SW 1271 (cell line): Measurements from ENCODE around the gene MOGAT1.
"Not testable (repeated sequence)": the region's sequence is repeated elsewhere in the genome, so short reads cannot be mapped to it uniquely, and the experiment has no call there.

Experiments used
- DNase-seq, 2 experiments: peaks; one replicate each; lab custom pipeline; 2025; lab: John Stamatoyannopoulos, UW

The MOGAT1 gene

DNA sequence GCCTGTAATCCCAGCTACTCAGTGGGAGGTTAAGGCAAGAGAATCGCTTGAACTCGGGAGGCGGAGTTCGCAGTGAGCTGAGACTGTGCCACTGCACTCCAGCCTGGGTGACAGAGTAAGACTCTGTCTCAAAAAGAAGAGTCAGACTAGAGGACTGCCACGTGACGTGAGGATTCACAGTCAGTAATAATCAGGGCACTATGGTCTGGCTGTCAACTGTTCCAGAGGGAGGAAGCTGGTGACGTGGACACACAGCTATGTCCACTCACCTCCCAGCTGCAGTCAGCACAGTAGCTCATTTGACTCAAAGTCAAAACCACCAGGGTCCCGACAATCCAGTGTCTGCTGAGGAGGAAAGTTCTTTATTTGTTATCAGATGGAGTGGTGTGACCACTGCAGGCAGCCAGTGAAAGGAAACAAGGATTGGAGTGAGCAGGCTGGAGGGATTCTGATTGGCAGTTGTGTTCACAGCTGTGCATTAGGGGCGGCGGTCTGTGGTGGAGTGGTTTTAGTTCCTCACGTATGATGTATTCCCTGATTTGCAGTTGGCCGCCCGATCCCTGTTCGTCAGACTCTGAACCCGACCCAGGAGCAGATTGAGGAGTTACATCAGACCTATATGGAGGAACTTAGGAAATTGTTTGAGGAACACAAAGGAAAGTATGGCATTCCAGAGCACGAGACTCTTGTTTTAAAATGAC, 37.9 kb downstream of the MOGAT1 start:
- no peak for DNase-seq

DNA sequence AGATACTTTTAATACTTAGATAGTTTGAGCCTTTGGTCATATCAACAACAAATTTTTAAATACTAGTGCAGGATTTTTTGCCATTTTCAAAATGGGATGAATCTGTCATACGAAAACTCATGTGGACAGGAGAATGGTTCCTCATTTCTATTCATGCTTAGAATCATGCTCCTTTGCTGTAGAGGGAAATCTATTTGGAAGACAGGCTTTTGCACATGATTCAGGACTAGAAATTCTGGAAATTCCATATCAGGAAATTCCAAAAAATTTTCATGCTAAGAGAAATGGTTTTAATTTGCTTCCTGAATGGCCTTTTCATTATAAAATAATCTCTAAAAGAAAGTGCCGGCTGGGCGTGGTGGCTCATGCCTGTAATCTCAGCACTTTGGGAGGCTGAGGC, 39.3 kb downstream of the MOGAT1 start:
- no peak for DNase-seq

DNA sequence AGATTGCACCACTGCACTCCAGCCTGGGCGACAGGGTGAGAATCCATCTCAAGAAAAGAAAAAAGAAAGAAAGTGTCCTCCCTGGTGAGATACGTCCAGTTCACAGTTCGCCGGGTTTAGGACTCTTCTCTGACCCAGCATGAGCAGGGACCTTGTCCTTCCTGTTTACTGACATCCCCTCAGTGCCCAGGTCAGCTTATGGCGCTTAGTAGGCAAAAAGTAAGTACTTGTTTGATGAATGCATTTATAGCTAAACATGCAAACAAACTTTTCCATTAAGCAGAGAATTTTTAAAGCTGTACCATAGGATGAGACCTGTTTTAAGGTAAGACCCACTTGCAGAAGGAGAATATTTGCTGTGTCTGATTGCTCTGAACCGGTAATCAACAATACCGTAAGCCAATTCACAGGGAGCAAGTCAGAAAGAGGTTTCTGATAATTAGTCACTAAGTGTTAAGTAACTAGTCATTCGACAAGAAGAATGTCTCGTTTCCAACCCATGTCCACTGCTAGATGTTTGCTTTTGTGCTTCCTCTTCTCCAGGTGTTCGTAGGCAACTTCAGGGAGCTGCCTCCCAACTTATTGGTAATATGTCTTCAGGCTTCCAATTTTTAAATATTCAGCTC, 40.0 kb downstream of the MOGAT1 start:
- DNase-seq = no peak

DNA sequence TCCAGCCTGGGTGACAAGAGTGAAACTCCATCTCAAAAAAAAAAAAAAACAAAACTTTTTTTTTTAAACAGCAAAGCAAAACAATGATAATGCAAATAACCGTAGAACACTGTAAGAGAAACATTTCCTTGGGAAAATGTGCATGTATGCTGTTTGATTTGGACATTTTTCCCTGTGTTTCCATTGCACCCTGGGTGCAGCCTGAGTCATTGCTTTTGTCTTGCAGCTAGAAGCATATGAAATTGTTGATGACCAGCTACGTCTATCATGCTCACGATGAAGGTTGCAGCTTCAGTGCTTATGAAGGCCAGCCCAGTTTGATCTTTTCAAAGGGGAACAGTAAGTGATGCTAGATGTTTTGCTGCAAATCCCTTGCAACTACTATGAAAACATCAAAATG, 41.5 kb downstream of the MOGAT1 start:
- DNase-seq = no peak

DNA sequence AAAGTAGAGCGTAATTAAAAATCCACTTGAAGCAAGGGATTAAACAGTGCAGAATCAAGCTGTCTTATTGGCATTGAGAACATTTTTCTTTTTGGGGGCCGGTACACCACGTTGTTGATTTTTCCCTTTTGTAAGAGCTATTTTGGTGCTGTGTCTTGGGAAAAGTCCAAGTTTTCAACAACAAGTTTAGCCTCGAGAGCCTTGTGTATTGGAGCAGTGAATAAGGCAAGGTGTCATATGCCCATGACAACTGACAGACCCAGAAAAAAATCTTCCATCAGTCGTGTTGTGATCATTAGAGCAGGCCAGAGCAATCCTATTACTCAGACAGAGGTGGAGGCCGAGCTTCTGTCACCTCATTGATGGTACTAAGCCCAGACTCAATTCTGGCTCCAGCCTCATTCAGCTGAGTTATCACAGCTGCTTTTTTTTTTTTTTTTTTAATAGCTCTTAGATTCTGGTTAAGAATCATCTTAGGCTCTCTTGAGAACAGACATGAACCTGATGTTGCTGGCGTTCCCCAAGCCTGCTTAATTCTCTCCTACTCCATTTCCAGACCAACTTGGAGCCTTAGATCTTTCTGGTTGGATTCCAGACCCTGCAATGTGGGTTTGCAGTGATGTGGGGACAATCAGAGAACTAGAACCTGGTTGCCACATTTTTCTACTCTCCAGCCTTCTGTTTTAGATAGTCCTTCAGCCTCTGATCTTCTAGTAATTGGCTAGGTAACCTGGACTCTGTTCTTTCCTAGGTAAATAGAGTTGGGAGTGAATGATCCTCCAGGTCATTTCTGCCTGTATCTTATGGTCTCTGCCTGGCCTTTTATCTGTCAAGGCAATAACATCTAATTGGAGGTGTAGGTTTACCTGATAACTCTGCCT, 43.1 kb downstream of the MOGAT1 start:
- no peak for DNase-seq

DNA sequence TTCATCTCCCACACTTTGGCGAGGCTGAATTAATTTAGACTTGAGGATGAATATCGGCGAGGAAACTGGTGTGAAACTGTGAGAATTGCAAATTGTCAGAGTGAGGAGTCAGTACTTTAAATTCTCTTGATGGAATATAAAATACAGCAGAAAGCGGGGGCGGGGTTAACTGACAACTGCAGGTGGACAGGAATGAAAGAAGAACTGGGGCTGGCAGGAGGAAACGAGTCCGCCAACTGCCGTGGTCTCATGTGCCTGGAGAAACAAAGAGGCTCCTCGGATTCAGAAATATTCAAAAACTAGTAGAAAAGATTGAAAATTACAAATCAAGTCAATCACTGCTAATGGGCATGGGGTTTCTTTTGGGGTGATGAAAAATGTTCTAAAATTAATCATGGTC, 44.3 kb downstream of the MOGAT1 start:
- no peak for DNase-seq

DNA sequence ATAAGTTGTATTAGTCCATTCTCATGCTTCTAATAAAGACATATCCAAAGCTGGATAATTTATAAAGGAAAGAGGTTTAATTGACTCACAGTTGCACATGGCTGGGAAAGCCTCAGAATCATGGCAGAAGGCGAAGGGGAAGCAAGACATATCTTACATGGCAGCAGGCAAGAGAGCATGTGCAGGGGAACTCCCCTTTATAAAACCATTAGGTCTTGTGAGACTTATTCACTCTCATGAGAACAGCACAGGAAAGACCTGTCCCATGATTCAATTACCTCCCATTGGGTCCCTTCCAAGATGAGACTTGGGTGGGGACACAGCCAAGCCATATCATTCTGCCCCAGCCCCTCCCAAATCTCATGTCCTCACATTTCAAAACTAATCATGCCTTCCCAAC, 48.3 kb downstream of the MOGAT1 start:
- DNase-seq = not testable (repeated sequence)

DNA sequence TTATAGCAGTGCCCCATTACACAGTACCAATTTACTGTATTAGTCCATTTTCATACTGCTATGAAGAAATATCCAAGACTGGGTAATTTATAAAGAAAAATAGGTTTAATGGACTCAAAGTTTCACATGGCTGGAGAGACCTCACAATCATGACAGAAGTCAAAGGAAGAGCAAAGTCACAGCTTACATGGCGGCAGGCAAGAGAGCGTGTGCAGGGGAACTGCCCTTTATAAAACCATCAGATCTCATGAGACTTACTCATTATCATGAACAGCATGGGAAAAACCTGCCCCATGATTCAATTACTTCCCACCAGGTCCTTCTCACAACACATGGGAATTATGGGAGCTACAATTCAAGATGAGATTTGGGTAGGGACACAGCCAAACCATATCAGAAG, 50.1 kb downstream of the MOGAT1 start:
- not testable (repeated sequence) for DNase-seq

DNA sequence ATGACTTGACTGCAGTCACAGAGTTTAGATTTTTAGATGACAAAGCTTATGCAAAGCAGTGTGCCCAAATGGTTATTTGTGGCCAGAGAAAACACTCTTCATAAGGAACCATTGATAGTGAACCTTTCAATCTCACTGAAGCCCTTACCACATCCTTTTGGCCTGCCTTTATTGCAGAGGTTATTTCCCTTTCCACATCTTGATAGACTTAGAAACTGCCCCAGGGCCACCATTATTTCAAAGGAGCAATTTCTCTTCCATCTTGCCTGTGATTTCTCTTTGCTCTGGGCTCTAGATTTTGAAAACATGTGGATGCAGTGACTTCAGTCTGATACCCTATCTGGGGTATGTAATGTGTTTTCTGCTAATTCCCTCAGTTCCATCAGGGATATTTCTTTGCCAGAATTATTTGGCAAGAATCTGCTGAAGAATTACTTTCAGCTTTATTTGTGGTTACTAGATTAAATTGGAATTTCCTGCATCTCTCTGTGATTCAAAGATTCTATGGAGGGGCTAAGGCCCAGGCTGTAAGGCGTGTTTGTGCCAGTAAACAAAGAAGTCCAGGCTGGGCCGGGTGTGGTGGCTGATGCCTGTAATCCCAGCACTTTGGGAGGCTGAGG, 51.0 kb downstream of the MOGAT1 start:
- no peak for DNase-seq

DNA sequence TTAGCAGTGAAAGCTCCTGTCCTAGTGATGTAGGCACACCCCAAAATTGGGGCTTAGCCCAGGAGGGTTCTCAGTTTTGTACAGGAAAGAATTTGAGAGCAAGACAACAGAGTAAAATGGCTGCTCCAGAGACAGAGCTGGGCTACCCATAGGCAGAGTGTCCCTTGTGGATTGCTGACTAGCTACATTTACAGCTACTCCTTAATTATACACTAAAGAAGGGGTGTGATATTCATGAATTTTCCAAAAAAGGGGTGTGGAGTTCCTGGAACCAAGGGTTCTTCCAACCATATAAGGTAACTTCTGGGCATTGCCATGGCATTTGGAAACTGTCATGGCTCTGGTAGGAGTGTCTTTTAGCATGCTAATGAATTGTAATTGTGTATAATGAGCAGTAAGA, 52.8 kb downstream of the MOGAT1 start:
- no peak for DNase-seq

DNA sequence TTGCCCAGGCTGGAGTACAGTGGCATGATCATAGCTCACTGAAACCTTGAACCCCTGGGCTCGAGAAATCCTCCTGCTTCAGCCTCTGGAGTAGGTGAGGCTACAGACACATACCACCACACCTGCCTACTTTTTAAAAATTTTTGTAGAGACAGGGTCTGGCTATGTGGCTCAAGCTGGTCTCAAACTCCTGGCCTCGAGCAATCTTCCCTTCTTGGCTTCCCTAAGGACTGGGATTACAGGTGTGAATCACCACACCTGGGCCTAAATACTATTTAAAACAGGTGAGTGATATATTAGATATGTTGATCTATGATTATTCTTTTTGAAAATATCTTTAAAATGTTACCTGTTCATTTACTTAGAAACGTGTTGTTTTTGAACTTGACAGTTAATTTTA, 57.2 kb downstream of the MOGAT1 start:
- no peak for DNase-seq

DNA sequence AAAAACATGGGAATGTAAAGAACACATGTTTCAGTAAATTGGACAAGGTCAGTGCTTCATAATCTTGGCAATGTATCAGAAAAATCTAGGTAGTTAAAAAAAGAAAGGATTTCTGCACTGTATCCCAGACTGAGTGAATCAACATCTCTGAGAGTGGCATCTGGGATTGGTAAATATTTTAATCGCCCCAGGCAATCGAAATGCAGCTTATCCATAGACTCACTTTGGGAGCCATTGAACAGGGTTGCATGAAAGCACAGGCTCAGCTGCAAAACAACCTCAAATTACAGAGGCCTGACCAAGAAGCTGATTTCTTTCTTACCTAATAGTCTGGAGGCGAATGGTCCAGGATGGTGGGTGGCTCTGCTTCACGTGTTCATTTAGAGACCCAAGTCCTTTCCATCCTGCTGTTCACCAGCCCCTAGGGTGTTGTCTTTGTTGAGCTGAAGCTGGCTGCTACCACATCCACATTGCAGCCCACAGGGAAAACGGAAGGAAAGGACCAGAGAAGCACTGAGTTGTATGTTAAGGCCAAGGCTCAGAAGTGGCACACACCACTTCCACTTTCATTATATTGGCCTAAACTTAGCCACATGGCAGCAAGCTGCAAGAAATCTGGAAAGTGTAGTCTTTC, 59.0 kb downstream of the MOGAT1 start:
- DNase-seq = no peak

DNA sequence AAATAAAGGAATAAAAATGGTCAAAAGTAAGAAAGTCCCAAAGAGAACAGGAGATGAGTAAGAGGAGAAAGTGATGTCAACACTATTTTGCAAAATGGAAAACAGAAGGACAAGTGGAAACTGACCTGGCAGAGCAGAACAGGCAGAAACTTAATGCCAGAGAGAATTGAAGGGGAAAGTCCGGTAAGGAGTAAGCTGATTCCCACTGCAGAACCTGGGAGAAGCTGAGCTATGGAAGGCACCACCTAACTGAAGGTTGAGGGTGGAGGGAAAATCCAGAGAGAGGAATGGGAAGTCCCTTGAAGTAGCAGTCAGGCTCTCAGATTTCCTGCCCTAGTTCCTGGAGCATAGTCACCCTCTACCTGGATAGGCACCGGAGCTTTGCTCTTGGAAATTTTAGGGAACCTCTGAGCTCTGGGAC, 59.8 kb downstream of the MOGAT1 start:
- no peak for DNase-seq

DNA sequence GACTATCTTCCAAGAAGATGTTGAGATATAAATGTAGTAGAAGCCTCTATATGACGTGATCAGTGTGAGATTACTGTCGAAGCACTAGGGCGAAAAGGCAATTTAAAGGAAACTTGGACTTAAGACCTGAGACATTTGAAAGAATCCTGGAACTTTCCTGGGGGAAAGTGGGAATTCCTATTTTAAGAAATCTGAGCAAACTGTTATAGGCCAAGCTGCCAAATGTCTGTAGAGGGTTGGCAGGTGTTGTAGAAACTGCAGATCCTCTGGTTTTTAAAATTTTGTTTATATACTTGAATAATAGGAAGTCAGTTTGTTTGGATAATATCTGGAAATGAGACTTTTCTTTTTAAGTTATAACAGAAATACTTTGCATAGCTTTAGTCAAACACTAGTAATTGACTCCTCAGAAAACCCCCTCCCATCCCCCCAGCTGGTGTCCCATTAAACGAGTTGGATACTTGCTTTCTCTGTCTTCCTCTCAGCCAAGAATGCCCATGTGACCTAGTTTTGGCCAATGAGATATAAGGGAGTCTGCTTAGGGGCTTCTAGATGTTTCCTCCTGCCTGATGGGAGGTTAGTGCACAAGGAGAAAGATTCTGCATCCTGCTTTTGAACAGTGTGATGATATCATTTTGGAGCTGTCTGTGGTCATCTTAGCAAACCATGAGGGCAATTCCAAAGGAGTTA, 61.2 kb downstream of the MOGAT1 start:
- no peak for DNase-seq

DNA sequence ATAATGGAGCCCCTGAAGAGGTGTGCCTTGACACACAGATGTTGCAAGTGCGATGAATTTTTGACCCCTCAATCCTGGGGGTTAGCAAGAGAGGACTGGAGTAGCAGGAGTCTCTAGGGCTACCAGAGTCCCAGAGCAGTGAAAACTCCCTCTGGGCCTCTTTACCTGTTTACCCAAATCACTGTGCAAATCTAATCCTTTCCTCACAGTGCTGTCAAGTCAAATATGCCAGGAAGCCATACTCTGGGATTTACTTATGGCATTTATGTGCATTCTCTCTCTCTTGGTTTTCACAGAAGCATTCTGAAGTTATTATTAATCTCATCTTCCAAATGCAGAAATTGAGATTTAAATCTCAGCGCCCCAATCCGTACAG, 62.0 kb downstream of the MOGAT1 start:
- DNase-seq = no peak

DNA sequence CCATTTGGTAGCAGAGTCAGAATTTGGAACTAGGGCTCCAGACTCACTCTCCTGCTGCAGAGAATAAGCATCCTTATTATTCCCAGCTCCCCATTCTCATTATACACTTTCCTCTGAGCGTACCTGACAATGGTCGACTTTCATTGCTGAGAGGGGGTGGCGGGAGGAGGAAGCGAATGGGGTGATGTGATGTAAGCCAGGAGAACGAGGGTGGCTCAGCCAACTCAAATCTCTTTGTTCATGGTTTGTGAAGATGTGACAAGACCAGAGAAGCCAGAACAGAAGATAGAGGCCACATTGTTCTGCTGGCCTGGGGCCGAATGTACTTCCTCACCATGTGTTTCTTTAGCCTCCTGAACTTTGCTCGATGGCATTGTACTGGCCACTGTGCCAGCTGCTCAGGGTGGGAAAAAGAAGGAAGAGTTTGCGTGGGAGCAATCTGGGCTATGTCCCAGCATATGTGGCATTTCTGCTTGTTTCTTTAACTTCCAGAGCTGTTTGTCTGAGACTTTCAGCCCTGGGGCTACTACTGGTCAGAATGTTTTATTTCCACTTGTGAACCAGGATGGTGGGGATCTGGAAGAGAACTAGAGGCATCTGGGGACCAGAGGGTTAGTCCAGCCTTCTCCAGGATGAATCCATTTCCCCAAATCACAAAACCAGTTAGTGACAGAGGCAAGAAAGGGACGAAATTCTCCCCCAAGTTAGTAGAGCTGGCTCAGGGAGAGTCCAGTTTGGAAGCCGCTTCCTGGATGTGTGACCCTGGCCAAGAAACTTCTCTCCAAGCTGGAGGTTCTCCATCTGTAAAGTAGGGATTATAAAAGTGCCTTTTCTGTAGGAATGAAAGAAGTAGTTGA, 62.6 kb downstream of the MOGAT1 start:
- no peak for DNase-seq

DNA sequence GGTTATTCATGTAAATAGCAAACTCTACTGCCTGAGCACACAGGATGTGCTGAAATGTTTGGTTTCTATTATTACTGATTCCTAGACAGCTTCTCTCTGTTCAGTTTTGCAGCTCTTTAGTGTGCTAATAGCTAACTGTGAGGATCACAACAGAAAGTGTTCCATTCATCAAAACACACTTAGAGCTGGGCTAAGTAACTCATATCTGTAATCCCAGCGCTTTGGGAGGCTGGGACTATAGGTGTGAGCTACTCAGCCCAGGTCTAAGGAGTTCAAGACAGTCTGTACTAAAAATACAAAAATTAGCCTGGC, 63.2 kb downstream of the MOGAT1 start:
- DNase-seq = no peak

DNA sequence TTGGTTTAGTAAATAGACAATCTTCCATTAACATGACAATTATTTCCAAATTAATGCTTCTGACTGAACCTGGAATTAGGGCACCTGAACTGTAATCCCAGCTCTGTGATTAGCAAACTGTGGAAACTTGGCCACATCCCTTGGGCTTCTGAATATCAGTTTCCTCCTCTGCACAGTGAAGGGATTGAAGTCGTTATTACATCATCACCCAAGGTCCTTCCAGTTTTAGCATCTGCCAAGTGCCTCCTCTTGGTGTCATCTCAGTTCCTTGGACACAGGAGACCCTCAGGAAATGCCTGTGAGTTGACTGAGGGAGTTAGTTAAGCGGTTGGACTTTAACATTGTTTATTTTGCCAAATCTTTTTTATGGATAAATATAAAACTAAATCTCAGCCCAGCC, 64.8 kb downstream of the MOGAT1 start:
- DNase-seq = no peak

DNA sequence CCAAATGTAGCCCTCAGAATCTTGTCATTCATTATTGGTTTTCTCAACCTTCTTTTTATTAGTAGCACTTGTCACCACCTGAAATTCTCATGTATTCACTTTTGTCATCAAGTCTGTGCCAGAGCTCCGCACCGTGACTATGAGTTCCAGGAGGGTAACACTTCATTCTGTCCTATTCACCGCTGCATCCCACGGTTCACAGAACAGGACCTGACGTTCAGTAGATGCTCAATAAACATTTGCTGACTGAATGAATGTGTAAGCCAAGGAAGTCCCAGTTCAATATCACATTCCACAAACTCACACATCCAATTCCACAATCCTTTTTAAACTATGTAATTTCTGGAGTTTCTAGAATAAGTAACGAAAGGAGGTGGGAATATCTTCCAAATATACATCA, 65.5 kb downstream of the MOGAT1 start:
- DNase-seq = no peak

DNA sequence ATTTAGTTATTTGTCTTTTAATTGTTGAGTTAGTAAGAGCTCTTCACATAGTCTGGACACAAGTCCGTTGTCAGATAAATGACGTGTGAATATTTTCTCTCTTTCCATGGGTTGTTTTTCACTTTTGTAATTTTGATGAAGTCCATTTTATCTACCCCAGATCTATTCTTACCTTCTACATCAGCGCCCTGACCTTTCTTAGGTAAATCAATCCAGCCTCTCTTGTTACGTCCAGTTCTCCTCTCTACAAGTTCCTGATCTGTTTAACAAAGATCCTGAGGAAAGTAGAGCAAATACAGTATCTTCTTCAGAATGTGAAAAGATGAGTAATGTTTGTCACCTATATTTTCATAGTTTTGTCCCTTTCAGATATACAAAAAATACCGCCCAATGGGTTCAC, 66.9 kb downstream of the MOGAT1 start:
- DNase-seq = no peak

DNA sequence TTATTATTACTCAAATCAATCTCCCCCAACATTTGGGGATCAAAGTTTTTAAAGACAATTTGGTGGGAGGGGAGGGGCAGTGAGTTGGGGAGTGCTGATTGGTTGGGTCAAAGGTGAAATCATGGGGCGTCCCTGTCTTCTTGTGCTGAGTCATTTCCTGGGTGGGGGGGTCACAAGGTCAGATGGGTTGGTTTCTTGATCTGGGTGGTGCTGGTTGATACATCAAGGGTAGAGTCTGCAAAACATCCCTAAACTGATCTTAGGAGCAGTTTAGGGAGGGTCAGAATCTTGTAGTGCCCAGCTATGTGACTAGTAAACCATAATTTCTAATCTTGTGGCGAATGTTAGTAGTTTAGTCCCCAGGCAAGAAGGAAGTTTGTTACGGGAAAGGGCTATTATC, 67.4 kb downstream of the MOGAT1 start:
- DNase-seq = no peak
